HCT116 (cell line): ENCODE results near the gene GTPBP2. TPM values are rescaled to one million over a fixed set of nuclear protein-coding genes. Genes with fewer than 3 reads are reported as not detected.
A peak's percentile ranks its signal among the peaks of the same experiment; 100 is the strongest.

Experiments used
- ATAC-seq: fragments of 200-7000 bp; cut with Tn5 transposase; 2 replicates; pipeline ENCODE4 v1.9.1; 2020; ENCODE audit warnings: mild to moderate bottlenecking, moderate library complexity
- BruUV-seq: library from RNA; stranded (reverse); fragments of 400-500 nt; replicated peaks from 2 replicates; lab custom pipeline; 2021; lab: Mats Ljungman, UMichigan
- CTCF ChIA-PET: fragments of 300-600 bp; sonication (Branson Sonifier 250); formaldehyde crosslinking; loops from one replicate; lab custom pipeline; 2021; ENCODE audit warnings: antibody characterized with exemption; lab: Charles Lee
- POLR2A ChIA-PET: fragments of 300-600, 350-600 bp; sonication (Branson Sonifier 250); formaldehyde crosslinking; loops from one replicate; lab custom pipeline; 2021; ENCODE audit warnings: antibody characterized with exemption; lab: Charles Lee
- RAD21 ChIA-PET, 2 experiments: fragments of 300-600 bp; sonication (Branson Sonifier 250); formaldehyde crosslinking; loops; one replicate each; lab custom pipeline; 2023; ENCODE audit warnings: low total read pairs in 2 of 2; ENCODE audit not compliant: uncharacterized antibody in 2 of 2, unreplicated experiment in 2 of 2, low non-redundant PET in 1 of 2; lab: Charles Lee
- DNase-seq: peaks from one replicate; pipeline ENCODE4 v3.0.0-alpha.2; 2010; ENCODE audit warnings: low read depth, low spot score
- H2AFZ ChIP-seq: fragments of 200-600 bp; shearing (Covaris generic), sonication (generic); 2 replicates; pipeline ENCODE4 v1.6.1; 2017; ENCODE audit warnings: low read depth, mixed run types, mixed read lengths, antibody characterized with exemption, low read length; ENCODE audit not compliant: poor library complexity, severe bottlenecking
- H3K27ac ChIP-seq: 2 replicates; pipeline ENCODE4 v1.5.1; 2012; ENCODE audit warnings: low read depth, low read length
- H3K27me3 ChIP-seq: fragments of 200-600 bp; sonication (generic); 2 replicates; pipeline ENCODE4 v1.6.1; 2016; ENCODE audit warnings: mixed run types, low read length, mixed read lengths; ENCODE audit not compliant: insufficient read depth
- H3K36me3 ChIP-seq, 2 experiments: fragments of 200-500 bp in 1 of 2; fragments of 200-600 bp in 1 of 2; sonication (Bioruptor generic) in 1 of 2; sonication (generic) in 1 of 2; 2 replicates each; pipeline versions ENCODE4 v1.5.1 to v1.6.1; 2014 to 2016; ENCODE audit warnings: low read length in 2 of 2, inconsistent platforms in 1 of 2, mixed read lengths in 1 of 2, mixed run types in 1 of 2; ENCODE audit not compliant: insufficient read depth in 2 of 2, control insufficient read depth in 1 of 2
- H3K4me1 ChIP-seq, 2 experiments: fragments of 200-600 bp in 1 of 2; sonication (generic) in 1 of 2; 2 replicates each; pipeline versions ENCODE4 v1.5.1 to v1.6.1; 2012 to 2017; ENCODE audit warnings: low read length in 2 of 2, inconsistent platforms in 1 of 2, mild to moderate bottlenecking in 1 of 2, mixed read lengths in 1 of 2, mixed run types in 1 of 2, moderate library complexity in 1 of 2; ENCODE audit not compliant: insufficient read depth in 2 of 2, control insufficient read depth in 1 of 2
- H3K4me2 ChIP-seq: fragments of 200-600 bp; sonication (generic); 2 replicates; pipeline ENCODE4 v1.6.1; 2017; ENCODE audit warnings: mixed run types, low read length, mixed read lengths
- H3K4me3 ChIP-seq, 2 experiments: fragments of 200-600 bp in 1 of 2; sonication (generic) in 1 of 2; replicated peaks in 1 of 2; 2 replicates each; pipeline ENCODE4 v1.5.1; 2011 to 2016; ENCODE audit warnings: low read length in 2 of 2, control low read depth in 1 of 2, low read depth in 1 of 2, mild to moderate bottlenecking in 1 of 2, mixed read lengths in 1 of 2, mixed run types in 1 of 2
- H3K79me2 ChIP-seq: fragments of 200-600 bp; sonication (generic); 2 replicates; pipeline ENCODE4 v1.6.1; 2017; ENCODE audit warnings: mild to moderate bottlenecking, mixed run types, low read length, moderate library complexity, mixed read lengths; ENCODE audit not compliant: insufficient read depth
- H3K9ac ChIP-seq: fragments of 200-600 bp; sonication (generic); 2 replicates; pipeline ENCODE4 v1.6.1; 2016; ENCODE audit warnings: low read length, mixed read lengths
- H3K9me2 ChIP-seq: fragments of 200-600 bp; sonication (generic), shearing (Covaris generic); 2 replicates; pipeline ENCODE4 v1.6.1; 2017; ENCODE audit warnings: mixed run types, mild to moderate bottlenecking, moderate library complexity; ENCODE audit not compliant: insufficient read depth
- H3K9me3 ChIP-seq, 2 experiments: fragments of 200-500 bp in 1 of 2; fragments of 200-600 bp in 1 of 2; sonication (Bioruptor generic) in 1 of 2; sonication (generic) in 1 of 2; 2 replicates each; pipeline ENCODE4 v1.6.1; 2014 to 2017; ENCODE audit warnings: low read length in 2 of 2, mixed read lengths in 2 of 2, inconsistent platforms in 1 of 2, low read depth in 1 of 2, mild to moderate bottlenecking in 1 of 2, mixed run types in 1 of 2, moderate library complexity in 1 of 2; ENCODE audit not compliant: control insufficient read depth in 1 of 2, insufficient read depth in 1 of 2
- H4K20me1 ChIP-seq: fragments of 200-600 bp; sonication (generic), shearing (Covaris generic); 2 replicates; pipeline ENCODE4 v1.6.1; 2017; ENCODE audit warnings: mixed run types, mild to moderate bottlenecking, moderate library complexity; ENCODE audit not compliant: insufficient read depth
- CEBPB ChIP-seq: IDR thresholded peaks from 2 replicates; pipeline ENCODE4 v1.6.1; 2012; ENCODE audit warnings: low read depth
- POLR2A ChIP-seq: IDR thresholded peaks from 2 replicates; pipeline ENCODE4 v1.7.0; 2011; ENCODE audit warnings: borderline replicate concordance; ENCODE audit not compliant: insufficient read depth, insufficient read length; ENCODE audit errors: extremely low read depth
- RAD21 ChIP-seq: IDR thresholded peaks from 2 replicates; pipeline ENCODE4 v1.6.1; 2012; ENCODE audit warnings: low read depth, mild to moderate bottlenecking
- REST ChIP-seq: IDR thresholded peaks from 2 replicates; pipeline ENCODE4 v1.6.1; 2012; ENCODE audit warnings: low read depth
- ZFX ChIP-seq: fragments of 450-650 bp; IDR thresholded peaks from 2 replicates; pipeline ENCODE4 v1.6.1; 2017
- intact Hi-C: fragments of 100-400 bp; cut with micrococcal nuclease; formaldehyde crosslinking; loops from 2 replicates; pipeline ENCODE4 v1.10.0; 2022
- total RNA-seq: library from RNA; stranded (reverse); gene quantifications from one replicate; pipeline ENCODE4 v1.2.1, GENCODE V29; 2021; ENCODE audit not compliant: unreplicated experiment

Gene GTPBP2
- total RNA-seq, 1 experiment from 2014 or later, result 98.0 TPM

GRCh38 chr6:43671011-43671800, 42.1 kb upstream of the GTPBP2 start:
- Histone ChIP-seq H3K4me1 (peaks cover 10 to 35% of the 10 kb centered on the region in 2 experiments), H3K4me2 (no peak overlapping the region), H3K27me3 (no peaks in the 10 kb centered on the region), H3K9me2 (no peaks in the 10 kb centered on the region), H3K79me2 (no peaks in the 10 kb centered on the region), H3K9me3 (no peaks in the 10 kb centered on the region), H3K9ac (no peak overlapping the region), H3K36me3 (peaks cover 22 to 28% of the 10 kb centered on the region in 2 experiments), H2AFZ (no peak overlapping the region), H3K27ac (no peak overlapping the region), H3K4me3 (no peak overlapping the region), H4K20me1 (no peaks in the 10 kb centered on the region)
- intact Hi-C loops, result no loop called here
- CTCF ChIA-PET, result interaction anchor here (1.4 to 4.6 kb wide), 2 partner anchors 408 kb away, joined by 3 to 45 read pairs; no protein-coding TSS in a partner anchor
- TSS peak; percentile 4 for BruUV-seq
- ATAC-seq (no peak), DNase-seq (no peak)
- no peak for TF ChIP-seq CEBPB
- no peak for TF ChIP-seq RAD21
- no peak for TF ChIP-seq REST
- no peak for TF ChIP-seq POLR2A
- no peak for TF ChIP-seq ZFX
- POLR2A ChIA-PET, result interaction anchor here (1.0 kb wide), 1 partner anchor 42 kb away, joined by 3 read pairs; the partner anchor contains the start of gene GTPBP2
- RAD21 ChIA-PET, result no interaction called here
